Measurements from ENCODE around the gene SUSD4.

The SUSD4 gene

DNA sequence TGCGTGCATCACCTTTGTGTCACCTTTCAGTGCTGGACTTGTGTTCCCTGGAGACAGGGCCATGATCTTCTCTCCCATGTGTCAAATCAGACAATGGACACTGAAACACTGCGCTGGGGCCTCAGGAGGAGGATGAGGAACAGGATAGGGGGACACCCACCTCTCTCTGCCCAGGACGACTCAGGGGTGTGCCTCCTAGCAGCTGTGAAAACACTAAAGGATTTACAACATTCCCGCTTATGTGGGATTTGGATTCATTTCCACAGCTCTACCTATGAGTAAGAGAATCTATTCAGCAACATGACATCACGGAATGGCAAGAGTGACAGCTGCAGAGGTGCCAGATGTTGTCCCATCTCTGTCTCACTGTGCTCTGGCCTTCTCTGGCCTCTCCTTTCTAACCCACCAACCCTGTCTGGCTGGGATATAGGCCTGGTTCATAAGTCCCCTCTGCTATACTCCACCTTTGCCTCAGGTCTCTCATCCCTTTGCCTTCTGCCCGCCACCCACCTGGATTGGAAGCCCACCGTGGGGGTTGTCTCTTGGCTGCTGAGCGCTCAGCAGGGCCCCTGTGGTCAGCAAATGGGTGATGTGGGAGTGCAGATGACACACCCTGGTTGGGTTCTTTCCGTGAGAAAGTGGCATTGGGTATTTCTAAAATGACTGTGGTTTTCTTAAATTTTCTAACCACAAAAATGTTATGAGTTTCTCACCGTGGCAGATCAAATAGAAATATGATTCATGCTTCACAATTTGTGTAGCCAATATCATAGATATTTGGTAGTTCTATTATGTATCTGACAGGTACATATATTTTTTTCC is 173.9 kb downstream of the SUSD4 start:
- H3K4me1 ChIP-seq (ENCODE audit: insufficient read depth, low read length, severe bottlenecking) = no peaks in the 10 kb centered on the region
- TF ChIP-seq, protein P1, sequence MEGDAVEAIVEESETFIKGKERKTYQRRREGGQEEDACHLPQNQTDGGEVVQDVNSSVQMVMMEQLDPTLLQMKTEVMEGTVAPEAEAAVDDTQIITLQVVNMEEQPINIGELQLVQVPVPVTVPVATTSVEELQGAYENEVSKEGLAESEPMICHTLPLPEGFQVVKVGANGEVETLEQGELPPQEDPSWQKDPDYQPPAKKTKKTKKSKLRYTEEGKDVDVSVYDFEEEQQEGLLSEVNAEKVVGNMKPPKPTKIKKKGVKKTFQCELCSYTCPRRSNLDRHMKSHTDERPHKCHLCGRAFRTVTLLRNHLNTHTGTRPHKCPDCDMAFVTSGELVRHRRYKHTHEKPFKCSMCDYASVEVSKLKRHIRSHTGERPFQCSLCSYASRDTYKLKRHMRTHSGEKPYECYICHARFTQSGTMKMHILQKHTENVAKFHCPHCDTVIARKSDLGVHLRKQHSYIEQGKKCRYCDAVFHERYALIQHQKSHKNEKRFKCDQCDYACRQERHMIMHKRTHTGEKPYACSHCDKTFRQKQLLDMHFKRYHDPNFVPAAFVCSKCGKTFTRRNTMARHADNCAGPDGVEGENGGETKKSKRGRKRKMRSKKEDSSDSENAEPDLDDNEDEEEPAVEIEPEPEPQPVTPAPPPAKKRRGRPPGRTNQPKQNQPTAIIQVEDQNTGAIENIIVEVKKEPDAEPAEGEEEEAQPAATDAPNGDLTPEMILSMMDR (IDR thresholded peaks at IDR 0.05; ENCODE audit: low read length) = no peak
- no peak for TF ChIP-seq EZH2 (IDR thresholded peaks at IDR 0.05; ENCODE audit: borderline replicate concordance, low read length)
- H3K27me3 ChIP-seq (ENCODE audit: insufficient read depth, low read length) = no peaks in the 10 kb centered on the region
- H3K4me3 ChIP-seq (ENCODE audit: low read depth, low read length, poor library complexity, severe bottlenecking) = no peak overlapping the region
- H4K20me1 ChIP-seq (ENCODE audit: insufficient read depth, low read length) = no peaks in the 10 kb centered on the region
- no peak overlapping the region for H3K9ac ChIP-seq (ENCODE audit: low read length)
- H3F3A ChIP-seq (ENCODE audit: insufficient read depth, low read length) = no peaks in the 10 kb centered on the region
- H3K36me3 ChIP-seq (ENCODE audit: insufficient read depth, low read length) = no peaks in the 10 kb centered on the region
- no peak overlapping the region for H3K4me2 ChIP-seq (ENCODE audit: low read length)
- no peak overlapping the region for H2AFZ ChIP-seq (ENCODE audit: low read length)
- H3K9me2 ChIP-seq (ENCODE audit: low read depth, low read length) = no peaks in the 10 kb centered on the region
- H3K9me3 ChIP-seq (ENCODE audit: low read length) = no peaks in the 10 kb centered on the region
- H3K27ac ChIP-seq (ENCODE audit: low read depth, low read length, poor library complexity, severe bottlenecking) = no peak overlapping the region
- H3K79me2 ChIP-seq (ENCODE audit: insufficient read depth, low read length) = no peaks in the 10 kb centered on the region

DNA sequence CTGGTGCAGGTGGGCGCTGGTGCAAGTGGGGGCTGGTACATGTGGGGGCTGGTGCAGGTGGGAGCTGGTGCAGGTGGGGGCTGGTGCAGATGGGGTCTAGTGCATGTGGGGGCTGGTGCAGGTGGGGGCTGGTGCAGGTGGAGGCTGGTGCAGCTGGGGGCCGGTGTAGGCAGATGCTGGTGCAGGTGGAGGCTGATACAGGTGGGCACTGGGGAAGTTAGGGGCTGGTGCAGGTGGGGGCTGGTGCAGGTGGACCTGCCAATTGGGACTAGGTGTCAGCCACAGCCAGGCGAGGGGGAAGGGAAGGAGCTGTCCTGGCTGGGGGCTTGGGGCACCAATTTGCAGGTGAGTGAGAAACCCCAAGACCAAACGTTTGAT is 174.5 kb downstream of the SUSD4 start:
- TF ChIP-seq, protein P1 (IDR thresholded peaks at IDR 0.05; ENCODE audit: low read length) = no peak
- TF ChIP-seq EZH2 (IDR thresholded peaks at IDR 0.05; ENCODE audit: borderline replicate concordance, low read length) = no peak
- H3K4me2 ChIP-seq (ENCODE audit: low read length) = no peak overlapping the region
- H3K36me3 ChIP-seq (ENCODE audit: insufficient read depth, low read length) = no peaks in the 10 kb centered on the region

DNA sequence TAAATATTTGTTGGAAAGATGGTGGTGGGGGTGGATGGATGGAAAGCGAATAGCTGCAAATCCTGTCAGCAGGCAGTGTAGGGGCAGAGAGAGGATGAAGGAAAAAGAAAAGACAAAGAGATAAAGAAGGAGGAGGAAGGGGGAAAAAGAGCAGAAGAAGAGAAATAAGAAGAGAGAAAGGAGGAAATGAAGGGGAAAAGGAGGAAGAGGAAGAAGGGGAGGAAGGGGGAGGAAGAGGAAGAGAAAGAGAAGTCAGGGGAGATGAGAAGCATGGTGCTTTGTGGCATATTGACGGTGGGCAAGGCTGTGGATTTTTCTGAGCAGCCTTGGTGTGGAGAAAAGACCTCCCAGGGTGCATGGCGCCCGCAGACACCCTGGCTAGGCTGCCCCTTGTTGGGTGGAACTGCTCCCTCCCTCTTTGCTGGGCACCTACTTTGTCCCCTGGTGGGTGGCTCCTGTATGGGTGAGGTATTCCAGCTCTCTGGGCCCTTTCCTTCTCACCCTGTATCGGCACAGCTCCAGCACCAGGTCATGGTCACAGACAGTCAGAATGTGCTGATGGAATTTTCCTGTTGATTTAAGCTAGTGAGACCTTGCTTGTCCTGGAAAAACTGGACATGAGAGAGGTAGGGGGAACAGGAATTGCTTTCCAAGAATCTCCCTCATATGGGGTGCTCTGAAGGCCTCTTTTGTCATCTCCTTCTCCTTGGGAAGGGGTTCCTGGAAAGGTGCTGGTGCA is 175.2 kb downstream of the SUSD4 start:
- no peak overlapping the region for H3K4me2 ChIP-seq (ENCODE audit: low read length)
- H3K27me3 ChIP-seq (ENCODE audit: insufficient read depth, low read length) = no peaks in the 10 kb centered on the region
- no peak overlapping the region for H3K9ac ChIP-seq (ENCODE audit: low read length)
- H3K9me3 ChIP-seq (ENCODE audit: low read length) = no peaks in the 10 kb centered on the region
- no peak overlapping the region for H3K27ac ChIP-seq (ENCODE audit: low read depth, low read length, poor library complexity, severe bottlenecking)
- H3K4me1 ChIP-seq (ENCODE audit: insufficient read depth, low read length, severe bottlenecking) = no peaks in the 10 kb centered on the region
- no peaks in the 10 kb centered on the region for H4K20me1 ChIP-seq (ENCODE audit: insufficient read depth, low read length)
- no peaks in the 10 kb centered on the region for H3F3A ChIP-seq (ENCODE audit: insufficient read depth, low read length)
- H3K4me3 ChIP-seq (ENCODE audit: low read depth, low read length, poor library complexity, severe bottlenecking) = no peak overlapping the region
- no peak overlapping the region for H2AFZ ChIP-seq (ENCODE audit: low read length)
- TF ChIP-seq EZH2 (IDR thresholded peaks at IDR 0.05; ENCODE audit: borderline replicate concordance, low read length) = no peak
- TF ChIP-seq, protein P1 (IDR thresholded peaks at IDR 0.05; ENCODE audit: low read length) = no peak
- no peaks in the 10 kb centered on the region for H3K79me2 ChIP-seq (ENCODE audit: insufficient read depth, low read length)
- no peaks in the 10 kb centered on the region for H3K36me3 ChIP-seq (ENCODE audit: insufficient read depth, low read length)
- H3K9me2 ChIP-seq (ENCODE audit: low read depth, low read length) = no peaks in the 10 kb centered on the region

More for the DNA sequence above, 174.5 kb downstream of the SUSD4 start:
- Histone ChIP-seq H3K9me2 (ENCODE audit: low read depth, low read length) (no peaks in the 10 kb centered on the region), H2AFZ (ENCODE audit: low read length) (no peak overlapping the region), H3K9ac (ENCODE audit: low read length) (no peak overlapping the region), H3K4me1 (ENCODE audit: insufficient read depth, low read length, severe bottlenecking) (no peaks in the 10 kb centered on the region), H4K20me1 (ENCODE audit: insufficient read depth, low read length) (no peaks in the 10 kb centered on the region), H3K27ac (ENCODE audit: low read depth, low read length, poor library complexity, severe bottlenecking) (no peak overlapping the region), H3K79me2 (ENCODE audit: insufficient read depth, low read length) (no peaks in the 10 kb centered on the region), H3F3A (ENCODE audit: insufficient read depth, low read length) (no peaks in the 10 kb centered on the region), H3K27me3 (ENCODE audit: insufficient read depth, low read length) (no peaks in the 10 kb centered on the region), H3K4me3 (ENCODE audit: low read depth, low read length, poor library complexity, severe bottlenecking) (no peak overlapping the region), H3K9me3 (ENCODE audit: low read length) (no peaks in the 10 kb centered on the region)

Data from OCI-LY1 (cell line).